ENCODE data around the gene SLC7A10. TPM values are rescaled to one million over a fixed set of nuclear protein-coding genes. Genes with fewer than 3 reads are reported as not detected.
A peak's percentile ranks its signal among the peaks of the same experiment; 100 is the strongest.

The SLC7A10 gene
- total RNA-seq, 1 experiment from 2014 or later, result not detected

DNA sequence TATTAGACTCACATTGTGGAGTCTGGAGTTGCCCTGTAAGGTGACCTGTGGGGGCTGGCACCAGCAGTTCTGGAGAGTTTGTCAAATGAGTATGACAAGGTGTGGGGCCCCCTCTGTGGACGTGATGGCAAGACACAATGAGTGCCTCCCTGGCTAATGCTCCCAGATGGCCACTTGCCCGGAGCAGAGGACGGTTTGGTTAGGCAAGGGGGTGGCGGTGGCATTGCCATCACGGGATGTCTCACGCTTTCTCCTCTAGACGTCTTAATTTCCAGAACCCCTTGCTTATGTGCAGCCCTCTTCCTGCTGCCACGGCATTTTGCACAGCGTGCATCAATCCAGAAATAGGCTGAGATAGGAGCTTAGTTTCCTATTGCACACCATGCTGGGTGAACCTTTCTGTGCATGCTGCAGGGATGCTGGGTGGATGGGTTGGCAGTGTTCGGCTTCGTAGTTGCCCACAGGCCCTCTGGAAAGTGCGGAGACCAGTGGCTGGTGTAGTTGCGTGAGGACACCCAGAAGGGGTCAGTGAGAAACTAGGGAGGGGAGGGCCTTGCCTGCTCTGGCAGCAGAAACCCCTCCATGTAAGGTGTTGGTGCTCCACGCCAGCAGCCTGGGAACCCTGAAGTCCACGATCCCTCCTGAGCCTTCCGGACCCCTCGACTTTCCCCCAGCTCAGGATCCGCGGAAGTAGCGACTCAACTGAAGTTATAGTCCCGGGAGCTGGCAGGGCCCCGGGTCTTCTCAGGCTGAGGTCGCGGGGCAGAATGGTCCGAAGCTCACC lies 49.6 kb downstream of the SLC7A10 start:
- POLR2A ChIA-PET, result interaction anchor here (0.9 to 3.7 kb wide), 17 partner anchors 8 to 218 kb away, joined by 3 to 18 read pairs (median 5); partner anchors contain the start of genes CEBPG, CEP89, FAAP24 and GPATCH1
- no peak for TF ChIP-seq CTCF (IDR thresholded peaks at IDR 0.05; ENCODE audit: unreplicated experiment)
- intact Hi-C loops (cut with micrococcal nuclease), result loop anchor here (2.0 kb wide), 2 partner anchors 31 to 49 kb away; no protein-coding TSS in a partner anchor
- H3K4me3 Mint-ChIP-seq (ENCODE audit: unreplicated experiment), result peak overlapping the region; percentile 93
- TSS peak; percentile 53 for BruUV-seq (replicated peaks)
- H3K27ac Mint-ChIP-seq (ENCODE audit: low read depth, unreplicated experiment), result peak overlapping the region; percentile 66
- CTCF ChIA-PET, result interaction anchor here (0.6 to 2.6 kb wide), 28 partner anchors 8 to 876 kb away, joined by 3 to 17 read pairs (median 4); no protein-coding TSS in a partner anchor
- no peaks in the 10 kb centered on the region for H3K27me3 Mint-ChIP-seq (ENCODE audit: insufficient read depth, unreplicated experiment)
- H3K9me3 Mint-ChIP-seq (ENCODE audit: unreplicated experiment), result no peaks in the 10 kb centered on the region
- no peak for DNase-seq (ENCODE audit: unreplicated experiment)
- peaks cover 12% of the 10 kb centered on the region for H3K36me3 Mint-ChIP-seq (ENCODE audit: insufficient read depth, unreplicated experiment)
- peaks cover 9% of the 10 kb centered on the region for H3K4me1 Mint-ChIP-seq (ENCODE audit: insufficient read depth, unreplicated experiment)

- no peaks in the 10 kb centered on the region for H3K9me3 Mint-ChIP-seq (ENCODE audit: unreplicated experiment)
- peaks cover 9% of the 10 kb centered on the region for H3K4me1 Mint-ChIP-seq (ENCODE audit: insufficient read depth, unreplicated experiment)
- no TSS peak for BruUV-seq (replicated peaks)
- peak overlapping the region; percentile 93 for H3K4me3 Mint-ChIP-seq (ENCODE audit: unreplicated experiment)
- H3K36me3 Mint-ChIP-seq (ENCODE audit: insufficient read depth, unreplicated experiment), result peaks cover 12% of the 10 kb centered on the region
- no peak for DNase-seq (ENCODE audit: unreplicated experiment)
- CTCF ChIA-PET, result interaction anchor here (0.6 to 1.3 kb wide), 5 partner anchors 9 to 877 kb away, joined by 3 to 5 read pairs (median 3); no protein-coding TSS in a partner anchor
- POLR2A ChIA-PET, result interaction anchor here (1.1 to 3.7 kb wide), 5 partner anchors 8 to 94 kb away, joined by 3 to 18 read pairs (median 5); partner anchors contain the start of genes GPATCH1 and LRP3
- TF ChIP-seq CTCF (IDR thresholded peaks at IDR 0.05; ENCODE audit: unreplicated experiment), result no peak
- intact Hi-C loops (cut with micrococcal nuclease), result no loop called here
- no peaks in the 10 kb centered on the region for H3K27me3 Mint-ChIP-seq (ENCODE audit: insufficient read depth, unreplicated experiment)
- H3K27ac Mint-ChIP-seq (ENCODE audit: low read depth, unreplicated experiment), result no peak overlapping the region
Measured at GRCh38 chr19:33175156-33175782, 50.4 kb downstream of the SLC7A10 start.

- BruUV-seq (replicated peaks), result no TSS peak
- ChIA-PET CTCF (interaction anchor here (0.5 to 1.7 kb wide), 4 partner anchors 9 to 55 kb away, joined by 3 to 4 read pairs (median 3); no protein-coding TSS in a partner anchor), POLR2A (no interaction called here)
- peaks cover 12% of the 10 kb centered on the region for H3K36me3 Mint-ChIP-seq (ENCODE audit: insufficient read depth, unreplicated experiment)
- no peak for DNase-seq (ENCODE audit: unreplicated experiment)
- no peaks in the 10 kb centered on the region for H3K27me3 Mint-ChIP-seq (ENCODE audit: insufficient read depth, unreplicated experiment)
- intact Hi-C loops (cut with micrococcal nuclease), result no loop called here
- no peak overlapping the region for H3K4me3 Mint-ChIP-seq (ENCODE audit: unreplicated experiment)
- H3K9me3 Mint-ChIP-seq (ENCODE audit: unreplicated experiment), result no peaks in the 10 kb centered on the region
- H3K27ac Mint-ChIP-seq (ENCODE audit: low read depth, unreplicated experiment), result no peak overlapping the region
- no peak for TF ChIP-seq CTCF (IDR thresholded peaks at IDR 0.05; ENCODE audit: unreplicated experiment)
- peaks cover 9% of the 10 kb centered on the region for H3K4me1 Mint-ChIP-seq (ENCODE audit: insufficient read depth, unreplicated experiment)
Measured at GRCh38 chr19:33174186-33174585, 51.5 kb downstream of the SLC7A10 start.

DNA sequence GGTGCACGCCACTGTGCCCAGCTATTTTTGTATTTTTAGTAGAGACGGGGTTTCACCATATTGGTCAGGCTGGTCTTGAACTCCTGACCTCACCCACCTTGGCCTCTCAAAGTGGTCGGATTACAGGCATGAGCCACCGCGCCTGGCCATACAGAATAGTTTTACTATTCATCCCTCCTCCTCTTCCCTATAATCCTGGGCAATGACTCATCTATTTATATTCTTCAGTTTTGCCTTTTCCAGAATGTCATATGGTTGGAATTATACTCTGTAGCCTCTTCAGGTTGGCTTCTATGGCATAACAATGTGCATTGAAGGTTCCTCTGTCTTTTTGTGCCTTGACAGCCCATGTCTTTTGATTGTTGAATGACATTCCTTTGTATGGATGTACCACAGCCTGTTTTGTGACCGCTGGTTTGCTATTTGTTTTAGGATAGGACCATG lies 53.7 kb downstream of the SLC7A10 start:
- peaks cover 9% of the 10 kb centered on the region for H3K9me3 Mint-ChIP-seq (ENCODE audit: unreplicated experiment)
- ChIA-PET CTCF (interaction anchor here (1.0 kb wide), 1 partner anchor 12 kb away, joined by 7 read pairs; no protein-coding TSS in a partner anchor), POLR2A (interaction anchor here (0.7 kb wide), 2 partner anchors 10 to 232 kb away, joined by 3 to 4 read pairs; no protein-coding TSS in a partner anchor)
- H3K4me1 Mint-ChIP-seq (ENCODE audit: insufficient read depth, unreplicated experiment), result peaks cover 9% of the 10 kb centered on the region
- peak; percentile 36 for DNase-seq (ENCODE audit: unreplicated experiment)
- BruUV-seq (replicated peaks), result no TSS peak
- no peak overlapping the region for H3K4me3 Mint-ChIP-seq (ENCODE audit: unreplicated experiment)
- H3K36me3 Mint-ChIP-seq (ENCODE audit: insufficient read depth, unreplicated experiment), result peaks cover 5% of the 10 kb centered on the region
- H3K27ac Mint-ChIP-seq (ENCODE audit: low read depth, unreplicated experiment), result no peak overlapping the region
- no peak for TF ChIP-seq CTCF (IDR thresholded peaks at IDR 0.05; ENCODE audit: unreplicated experiment)
- H3K27me3 Mint-ChIP-seq (ENCODE audit: insufficient read depth, unreplicated experiment), result no peaks in the 10 kb centered on the region
- intact Hi-C loops (cut with micrococcal nuclease), result no loop called here
